HCT116 (cell line): ENCODE results near the gene ZNF74. TPM values are rescaled to one million over a fixed set of nuclear protein-coding genes. Genes with fewer than 3 reads are reported as not detected.
"Not testable (repeated sequence)": the region's sequence is repeated elsewhere in the genome, so short reads cannot be mapped to it uniquely, and the experiment has no call there.

ENCODE experiments used
- ATAC-seq: fragments of 200-7000 bp; cut with Tn5 transposase; 2 replicates; pipeline ENCODE4 v1.9.1; 2020; ENCODE audit warnings: mild to moderate bottlenecking, moderate library complexity
- BruUV-seq: library from RNA; stranded (reverse); fragments of 400-500 nt; replicated peaks from 2 replicates; lab custom pipeline; 2021; lab: Mats Ljungman, UMichigan
- CTCF ChIA-PET: fragments of 300-600 bp; sonication (Branson Sonifier 250); formaldehyde crosslinking; loops from one replicate; lab custom pipeline; 2021; ENCODE audit warnings: antibody characterized with exemption; lab: Charles Lee
- POLR2A ChIA-PET: fragments of 300-600, 350-600 bp; sonication (Branson Sonifier 250); formaldehyde crosslinking; loops from one replicate; lab custom pipeline; 2021; ENCODE audit warnings: antibody characterized with exemption; lab: Charles Lee
- RAD21 ChIA-PET, 2 experiments: fragments of 300-600 bp; sonication (Branson Sonifier 250); formaldehyde crosslinking; loops; one replicate each; lab custom pipeline; 2023; ENCODE audit warnings: low total read pairs in 2 of 2; ENCODE audit not compliant: uncharacterized antibody in 2 of 2, unreplicated experiment in 2 of 2, low non-redundant PET in 1 of 2; lab: Charles Lee
- DNase-seq: peaks from one replicate; pipeline ENCODE4 v3.0.0-alpha.2; 2010; ENCODE audit warnings: low read depth, low spot score
- H2AFZ ChIP-seq: fragments of 200-600 bp; shearing (Covaris generic), sonication (generic); 2 replicates; pipeline ENCODE4 v1.6.1; 2017; ENCODE audit warnings: low read depth, mixed run types, mixed read lengths, antibody characterized with exemption, low read length; ENCODE audit not compliant: poor library complexity, severe bottlenecking
- H3K27ac ChIP-seq: 2 replicates; pipeline ENCODE4 v1.5.1; 2012; ENCODE audit warnings: low read depth, low read length
- H3K27me3 ChIP-seq: fragments of 200-600 bp; sonication (generic); 2 replicates; pipeline ENCODE4 v1.6.1; 2016; ENCODE audit warnings: mixed run types, low read length, mixed read lengths; ENCODE audit not compliant: insufficient read depth
- H3K36me3 ChIP-seq, 2 experiments: fragments of 200-500 bp in 1 of 2; fragments of 200-600 bp in 1 of 2; sonication (Bioruptor generic) in 1 of 2; sonication (generic) in 1 of 2; 2 replicates each; pipeline versions ENCODE4 v1.5.1 to v1.6.1; 2014 to 2016; ENCODE audit warnings: low read length in 2 of 2, inconsistent platforms in 1 of 2, mixed read lengths in 1 of 2, mixed run types in 1 of 2; ENCODE audit not compliant: insufficient read depth in 2 of 2, control insufficient read depth in 1 of 2
- H3K4me1 ChIP-seq, 2 experiments: fragments of 200-600 bp in 1 of 2; sonication (generic) in 1 of 2; 2 replicates each; pipeline versions ENCODE4 v1.5.1 to v1.6.1; 2012 to 2017; ENCODE audit warnings: low read length in 2 of 2, inconsistent platforms in 1 of 2, mild to moderate bottlenecking in 1 of 2, mixed read lengths in 1 of 2, mixed run types in 1 of 2, moderate library complexity in 1 of 2; ENCODE audit not compliant: insufficient read depth in 2 of 2, control insufficient read depth in 1 of 2
- H3K4me2 ChIP-seq: fragments of 200-600 bp; sonication (generic); 2 replicates; pipeline ENCODE4 v1.6.1; 2017; ENCODE audit warnings: mixed run types, low read length, mixed read lengths
- H3K4me3 ChIP-seq, 2 experiments: fragments of 200-600 bp in 1 of 2; sonication (generic) in 1 of 2; replicated peaks in 1 of 2; 2 replicates each; pipeline ENCODE4 v1.5.1; 2011 to 2016; ENCODE audit warnings: low read length in 2 of 2, control low read depth in 1 of 2, low read depth in 1 of 2, mild to moderate bottlenecking in 1 of 2, mixed read lengths in 1 of 2, mixed run types in 1 of 2
- H3K79me2 ChIP-seq: fragments of 200-600 bp; sonication (generic); 2 replicates; pipeline ENCODE4 v1.6.1; 2017; ENCODE audit warnings: mild to moderate bottlenecking, mixed run types, low read length, moderate library complexity, mixed read lengths; ENCODE audit not compliant: insufficient read depth
- H3K9ac ChIP-seq: fragments of 200-600 bp; sonication (generic); 2 replicates; pipeline ENCODE4 v1.6.1; 2016; ENCODE audit warnings: low read length, mixed read lengths
- H3K9me2 ChIP-seq: fragments of 200-600 bp; sonication (generic), shearing (Covaris generic); 2 replicates; pipeline ENCODE4 v1.6.1; 2017; ENCODE audit warnings: mixed run types, mild to moderate bottlenecking, moderate library complexity; ENCODE audit not compliant: insufficient read depth
- H3K9me3 ChIP-seq, 2 experiments: fragments of 200-500 bp in 1 of 2; fragments of 200-600 bp in 1 of 2; sonication (Bioruptor generic) in 1 of 2; sonication (generic) in 1 of 2; 2 replicates each; pipeline ENCODE4 v1.6.1; 2014 to 2017; ENCODE audit warnings: low read length in 2 of 2, mixed read lengths in 2 of 2, inconsistent platforms in 1 of 2, low read depth in 1 of 2, mild to moderate bottlenecking in 1 of 2, mixed run types in 1 of 2, moderate library complexity in 1 of 2; ENCODE audit not compliant: control insufficient read depth in 1 of 2, insufficient read depth in 1 of 2
- H4K20me1 ChIP-seq: fragments of 200-600 bp; sonication (generic), shearing (Covaris generic); 2 replicates; pipeline ENCODE4 v1.6.1; 2017; ENCODE audit warnings: mixed run types, mild to moderate bottlenecking, moderate library complexity; ENCODE audit not compliant: insufficient read depth
- CBX3 ChIP-seq: IDR thresholded peaks from 2 replicates; pipeline ENCODE4 v1.6.1; 2012; ENCODE audit warnings: low read depth
- CTCF ChIP-seq, 3 experiments: fragments of 200-600 bp in 1 of 3; sonication (generic) in 1 of 3; IDR thresholded peaks in 2 of 3; conservative IDR thresholded peaks in 1 of 3; 2 replicates each; pipeline ENCODE4 v1.5.1; 2012 to 2017; ENCODE audit warnings: low read depth in 2 of 3, low read length in 2 of 3, antibody characterized with exemption in 1 of 3, borderline replicate concordance in 1 of 3, control low read depth in 1 of 3, mild to moderate bottlenecking in 1 of 3, mixed read lengths in 1 of 3, mixed run types in 1 of 3, moderate library complexity in 1 of 3; ENCODE audit not compliant: insufficient read depth in 1 of 3
- SP1 ChIP-seq: IDR thresholded peaks from 2 replicates; pipeline ENCODE4 v1.6.1; 2012; ENCODE audit warnings: low read depth
- intact Hi-C: fragments of 100-400 bp; cut with micrococcal nuclease; formaldehyde crosslinking; loops from 2 replicates; pipeline ENCODE4 v1.10.0; 2022
- total RNA-seq: library from RNA; stranded (reverse); gene quantifications from one replicate; pipeline ENCODE4 v1.2.1, GENCODE V29; 2021; ENCODE audit not compliant: unreplicated experiment

ZNF74 gene
- total RNA-seq, 1 experiment from 2014 or later: 15.4 TPM

- H3K4me3 ChIP-seq: no peak overlapping the region
- RAD21 ChIA-PET: no interaction called here
- no peaks in the 10 kb centered on the region for H3K9me2 ChIP-seq
- DNase-seq (no peak), ATAC-seq (no peak)
- no peaks in the 10 kb centered on the region for H3K36me3 ChIP-seq
- intact Hi-C loops: no loop called here
- H3K9ac ChIP-seq: no peak overlapping the region
- POLR2A ChIA-PET: no interaction called here
- no peak overlapping the region for H2AFZ ChIP-seq
- BruUV-seq: no TSS peak
- no peak overlapping the region for H3K27ac ChIP-seq
- H3K9me3 ChIP-seq: no peaks in the 10 kb centered on the region
- H3K4me1 ChIP-seq: no peaks in the 10 kb centered on the region
- TF ChIP-seq SP1 (no peak), CBX3 (no peak), CTCF (IDR thresholded peaks at IDR 0.05 in 2 of 3, conservative IDR thresholded peaks at IDR 0.05 in 1 of 3; ENCODE audit: borderline replicate concordance in 1 of 3, insufficient read depth in 1 of 3, low read depth in 2 of 3, low read length in 2 of 3) (no peak)
- no peaks in the 10 kb centered on the region for H3K79me2 ChIP-seq
- CTCF ChIA-PET: no interaction called here
- H3K27me3 ChIP-seq: no peaks in the 10 kb centered on the region
- no peaks in the 10 kb centered on the region for H4K20me1 ChIP-seq
- no peak overlapping the region for H3K4me2 ChIP-seq
These were observed 39.5 kb upstream of the ZNF74 start for GRCh38 chr22:20354238-20354975.

GRCh38 chr22:20355939-20356636 is 37.9 kb upstream of the ZNF74 start:
- H2AFZ ChIP-seq, ATAC-seq, H3K4me1 ChIP-seq, H3K27me3 ChIP-seq, H3K27ac ChIP-seq, BruUV-seq, CTCF ChIA-PET, H3K4me3 ChIP-seq, H3K36me3 ChIP-seq, H3K4me2 ChIP-seq, DNase-seq, POLR2A ChIA-PET, H4K20me1 ChIP-seq, H3K9me2 ChIP-seq, H3K9me3 ChIP-seq, intact Hi-C loops, H3K9ac ChIP-seq, H3K79me2 ChIP-seq, RAD21 ChIA-PET: not testable (repeated sequence)

GRCh38 chr22:20356906-20357305 is 37.0 kb upstream of the ZNF74 start:
- RAD21 ChIA-PET, CTCF ChIA-PET: not testable (repeated sequence)

More at GRCh38 chr22:20356906-20357305, 37.0 kb upstream of the ZNF74 start:
- ATAC-seq, H3K4me3 ChIP-seq, H3K27me3 ChIP-seq, H3K27ac ChIP-seq, intact Hi-C loops, H2AFZ ChIP-seq, H3K4me1 ChIP-seq, H3K4me2 ChIP-seq, POLR2A ChIA-PET, H3K9me3 ChIP-seq, H3K36me3 ChIP-seq, BruUV-seq, DNase-seq, H3K9me2 ChIP-seq, H3K79me2 ChIP-seq, H3K9ac ChIP-seq, H4K20me1 ChIP-seq: not testable (repeated sequence)
